HepG2 (cell line): ENCODE results near the gene ACER3. TPM values are rescaled to one million over a fixed set of nuclear protein-coding genes. Genes with fewer than 3 reads are reported as not detected.

Source experiments
- ATAC-seq: fragments of 200-7000 bp; cut with Tn5 transposase; 3 replicates; pipeline ENCODE4 v1.9.1; 2020; ENCODE audit warnings: mild to moderate bottlenecking, moderate library complexity
- BruUV-seq: library from RNA; stranded (reverse); fragments of 400-500 nt; replicated peaks from 2 replicates; lab custom pipeline; 2021; lab: Mats Ljungman, UMichigan
- CTCF ChIA-PET: fragments of 300-600 bp; formaldehyde crosslinking; extraction: SDS; loops from one replicate; lab custom pipeline; 2021; ENCODE audit warnings: low total read pairs, inconsistent platforms, low intra/inter-chr PET ratio; lab: Yijun Ruan, JAX
- POLR2A ChIA-PET: fragments of 350-600 bp; sonication (Branson Sonifier 250); formaldehyde crosslinking; loops from one replicate; lab custom pipeline; 2020; ENCODE audit warnings: antibody characterized with exemption, inconsistent platforms; lab: Yijun Ruan, JAX
- DNase-seq: peaks from one replicate; pipeline ENCODE4 v3.0.0-alpha.2; 2015; ENCODE audit warnings: low spot score
- FAIRE-seq: peaks from 3 replicates; lab custom pipeline; 2011; peaks lifted over from hg19 to GRCh38; lab: Jason Lieb, UNC
- H2AFZ ChIP-seq: one replicate; pipeline ENCODE4 v1.6.1; 2011; ENCODE audit warnings: low read length, inconsistent platforms
- H3K27ac ChIP-seq: fragments of 300-600 bp; 3 replicates; pipeline ENCODE4 v1.8.0; 2011; ENCODE audit warnings: mixed run types, mild to moderate bottlenecking, mixed read lengths, low read length, inconsistent platforms; ENCODE audit not compliant: insufficient read depth; ENCODE audit errors: extremely low read length
- H3K27me3 ChIP-seq, 2 experiments: fragments of 200-600 bp in 1 of 2; 2 replicates in 1 of 2; 3 replicates in 1 of 2; pipeline versions ENCODE4 v1.6.0 to v1.8.0; 2011; ENCODE audit warnings: low read length in 2 of 2, mild to moderate bottlenecking in 2 of 2, moderate library complexity in 2 of 2, inconsistent platforms in 1 of 2; ENCODE audit not compliant: insufficient read depth in 2 of 2, control insufficient read depth in 1 of 2
- H3K36me3 ChIP-seq, 2 experiments: fragments of 200-600 bp in 1 of 2; replicated peaks in 1 of 2; 2 replicates in 1 of 2; 3 replicates in 1 of 2; pipeline versions ENCODE4 v1.5.1 to v1.8.0; 2011; ENCODE audit warnings: low read length in 2 of 2, inconsistent platforms in 1 of 2; ENCODE audit not compliant: insufficient read depth in 2 of 2, control insufficient read depth in 1 of 2
- H3K4me1 ChIP-seq: 2 replicates; pipeline ENCODE4 v1.5.1; 2012; ENCODE audit warnings: low read length, inconsistent platforms; ENCODE audit not compliant: insufficient read depth
- H3K4me2 ChIP-seq: 2 replicates; pipeline ENCODE4 v1.6.0; 2011; ENCODE audit warnings: low read depth, low read length, inconsistent platforms
- H3K4me3 ChIP-seq, 3 experiments: fragments of 200-600 bp in 1 of 3; sonication (generic), shearing (Covaris generic) in 1 of 3; replicated peaks in 1 of 3; 2 replicates each; pipeline ENCODE4 v1.5.1; 2011 to 2016; ENCODE audit warnings: low read length in 3 of 3, inconsistent platforms in 2 of 3, low read depth in 2 of 3, mild to moderate bottlenecking in 2 of 3, control low read depth in 1 of 3, mixed read lengths in 1 of 3; ENCODE audit not compliant: insufficient read depth in 1 of 3
- H3K79me2 ChIP-seq: one replicate; pipeline ENCODE4 v1.6.1; 2011; ENCODE audit warnings: low read length, inconsistent platforms; ENCODE audit not compliant: insufficient read depth
- H3K9ac ChIP-seq: 2 replicates; pipeline ENCODE4 v1.6.0; 2011; ENCODE audit warnings: mild to moderate bottlenecking, low read depth, low read length, inconsistent platforms; ENCODE audit not compliant: insufficient read depth
- H3K9me3 ChIP-seq: 2 replicates; pipeline ENCODE4 v1.5.1; 2012; ENCODE audit warnings: mild to moderate bottlenecking, low read length
- H4K20me1 ChIP-seq: 2 replicates; pipeline ENCODE4 v1.6.0; 2011; ENCODE audit warnings: inconsistent platforms, mild to moderate bottlenecking, low read length, moderate library complexity; ENCODE audit not compliant: insufficient read depth
- ERF ChIP-seq: IDR thresholded peaks from 2 replicates; pipeline ENCODE4 v1.6.1; 2018; ENCODE audit warnings: missing biosample characterization, missing genetic modification reagents
- ETS1 ChIP-seq: sonication (generic); formaldehyde crosslinking; IDR thresholded peaks from 2 replicates; pipeline ENCODE4 v1.4.0; 2020; ENCODE audit warnings: missing genetic modification reagents
- HMGXB4 ChIP-seq, 2 experiments: sonication (generic) in 1 of 2; formaldehyde crosslinking in 1 of 2; IDR thresholded peaks; 2 replicates each; pipeline versions ENCODE4 v1.4.0 to v1.6.1; 2018 to 2020; ENCODE audit warnings: missing genetic modification reagents in 2 of 2, borderline replicate concordance in 1 of 2, low read depth in 1 of 2, mild to moderate bottlenecking in 1 of 2, missing biosample characterization in 1 of 2
- ISX ChIP-seq: sonication (generic); formaldehyde crosslinking; conservative IDR thresholded peaks from 2 replicates; pipeline ENCODE4 v1.5.0; 2020; ENCODE audit warnings: missing genetic modification reagents
- MTF1 ChIP-seq: sonication (generic); formaldehyde crosslinking; IDR thresholded peaks from 2 replicates; pipeline ENCODE4 v1.5.0; 2020; ENCODE audit warnings: missing genetic modification reagents
- THRA ChIP-seq: sonication (generic); formaldehyde crosslinking; IDR thresholded peaks from 2 replicates; pipeline ENCODE4 v1.4.0; 2020; ENCODE audit warnings: missing genetic modification reagents, borderline replicate concordance
- ZKSCAN8 ChIP-seq: IDR thresholded peaks from 2 replicates; pipeline ENCODE4 v1.6.1; 2016; ENCODE audit warnings: borderline replicate concordance, missing genetic modification reagents, missing compliant biosample characterization
- ZNF3 ChIP-seq: IDR thresholded peaks from 2 replicates; pipeline ENCODE4 v1.7.0; 2017; ENCODE audit warnings: inconsistent platforms
- ZNF382 ChIP-seq: sonication (generic); formaldehyde crosslinking; IDR thresholded peaks from 2 replicates; pipeline ENCODE4 v1.5.0; 2020; ENCODE audit warnings: missing genetic modification reagents, mild to moderate bottlenecking, borderline replicate concordance
- ZNF552 ChIP-seq: sonication (generic); formaldehyde crosslinking; IDR thresholded peaks from 2 replicates; pipeline ENCODE4 v1.9.0; 2022; ENCODE audit warnings: missing genetic modification reagents, mild to moderate bottlenecking, borderline replicate concordance
- ZNF577 ChIP-seq: sonication (generic); formaldehyde crosslinking; IDR thresholded peaks from 2 replicates; pipeline ENCODE4 v1.4.0; 2020; ENCODE audit warnings: mild to moderate bottlenecking, low read depth, missing genetic modification reagents, borderline replicate concordance
- ZNF770 ChIP-seq: sonication (generic); formaldehyde crosslinking; IDR thresholded peaks from 2 replicates; pipeline ENCODE4 v1.5.0; 2020; ENCODE audit warnings: mild to moderate bottlenecking, missing genetic modification reagents
- WGBS: methylation state at CpG from one replicate; pipeline ENCODE4 v1.1.6; 2017; ENCODE audit warnings: low lambda C conversion rate; 5-methylcytosine and 5-hydroxymethylcytosine counted together
- in situ Hi-C: cut with HindIII; loops from 2 replicates; pipeline ENCODE4 v1.10.0; 2017; ENCODE audit warnings: low pct_unique_long_range_greater_than_20kb; ENCODE audit not compliant: extremely low pct_ligation_motif_present
- intact Hi-C: fragments of 100-400 bp; cut with micrococcal nuclease; formaldehyde crosslinking; loops from one replicate; pipeline ENCODE4 v1.10.0; 2022; ENCODE audit not compliant: unreplicated experiment
- polyA plus RNA-seq, 8 experiments: library from polyadenylated mRNA; depleted of rRNA in 3 of 8; stranded (reverse) in 7 of 8; unstranded in 1 of 8; fragments of >200 nt; fragmentation: Illumina TruSeq in 4 of 8; extraction: Trizol in 4 of 8; gene quantifications; 2 replicates each; pipeline versions ENCODE4 v1.2.1 to v1.2.3, GENCODE V29; 2011 to 2016; ENCODE audit warnings: low read depth in 4 of 8, missing spikeins in 1 of 8, mixed read lengths in 1 of 8; ENCODE audit not compliant: insufficient read depth in 1 of 8
- total RNA-seq, 5 experiments: library from RNA; depleted of rRNA; stranded (reverse); fragments of >200 nt; fragmentation: Illumina TruSeq; extraction: Trizol; gene quantifications; 2 replicates each; pipeline ENCODE4 v1.2.3, GENCODE V29; 2016; ENCODE audit warnings: low read depth in 1 of 5

The ACER3 gene
- total and polyA plus RNA-seq, 2 of the 13 experiments (the other 11 are each of a cell fraction or from before 2014, with no cell fraction given), result 6.0 to 9.8 TPM

- no peak overlapping the region for H3K4me2 ChIP-seq
- H3K79me2 ChIP-seq, result no peaks in the 10 kb centered on the region
- no peak overlapping the region for H3K9ac ChIP-seq
- H3K9me3 ChIP-seq, result no peaks in the 10 kb centered on the region
- in situ Hi-C loops, result no loop called here
- BruUV-seq, result no TSS peak
- POLR2A ChIA-PET, result no interaction called here
- H3K36me3 ChIP-seq, result no peaks in the 10 kb centered on the region
- no peak overlapping the region for H3K4me3 ChIP-seq
- H3K4me1 ChIP-seq, result peaks cover 16% of the 10 kb centered on the region
- no peaks in the 10 kb centered on the region for H4K20me1 ChIP-seq
- DNase-seq, result no peak
- no peak for ATAC-seq
- H3K27me3 ChIP-seq, result no peaks in the 10 kb centered on the region
- WGBS, result 81% methylated on average over 3 of the region's 3 CpGs
- no peak overlapping the region for H2AFZ ChIP-seq
- FAIRE-seq, result no peak
- intact Hi-C loops, result no loop called here
- no peak for TF ChIP-seq ERF
- TF ChIP-seq THRA (CRISPR knock-in tag), result no peak
- no peak for TF ChIP-seq ZNF382 (CRISPR knock-in tag)
- TF ChIP-seq HMGXB4 (CRISPR knock-in tag; IDR thresholded peaks at IDR 0.05; ENCODE audit: borderline replicate concordance in 1 of 2, low read depth in 1 of 2), result no peak
- CTCF ChIA-PET, result no interaction called here
- no peak overlapping the region for H3K27ac ChIP-seq
Measured at GRCh38 chr11:76890329-76890728, 29.6 kb downstream of the ACER3 start.

GRCh38 chr11:76891285-76891684 lies 30.6 kb downstream of the ACER3 start:
- CTCF ChIA-PET, result no interaction called here

More at GRCh38 chr11:76891285-76891684, 30.6 kb downstream of the ACER3 start:
- POLR2A ChIA-PET, result no interaction called here
- Histone ChIP-seq H3K4me3 (no peak overlapping the region), H2AFZ (no peak overlapping the region), H3K27me3 (no peaks in the 10 kb centered on the region), H3K9ac (no peak overlapping the region), H3K79me2 (no peaks in the 10 kb centered on the region)
- TF ChIP-seq ZKSCAN8 (CRISPR knock-in tag) (no peak), ZNF3 (no peak), ZNF552 (CRISPR knock-in tag) (no peak), ETS1 (CRISPR knock-in tag) (no peak), ZNF770 (CRISPR knock-in tag) (no peak), MTF1 (CRISPR knock-in tag) (no peak), ISX (CRISPR knock-in tag) (no peak), ZNF577 (no peak)
- TF ChIP-seq, all 625 proteins: peak for 0
- no TSS peak for BruUV-seq
- no peak for DNase-seq
- in situ Hi-C loops, result no loop called here
- no peak overlapping the region for H3K4me2 ChIP-seq
- H4K20me1 ChIP-seq, result no peaks in the 10 kb centered on the region
- no peak overlapping the region for H3K27ac ChIP-seq
- no peaks in the 10 kb centered on the region for H3K9me3 ChIP-seq
- intact Hi-C loops, result no loop called here
- no peak for FAIRE-seq
- ATAC-seq, result no peak
- no peaks in the 10 kb centered on the region for H3K36me3 ChIP-seq
- peaks cover 16% of the 10 kb centered on the region for H3K4me1 ChIP-seq
